IPS-15b (cell line): ENCODE measurements around the gene NKAIN4.
"Not testable (repeated sequence)": the region's sequence is repeated elsewhere in the genome, so short reads cannot be mapped to it uniquely, and the experiment has no call there.

Experiments used
- H3K27me3 ChIP-seq: one replicate; pipeline ENCODE4 v1.6.1; 2013; ENCODE audit warnings: low read length; ENCODE audit not compliant: control insufficient read depth, insufficient read depth
- H3K36me3 ChIP-seq: one replicate; pipeline ENCODE4 v1.6.1; 2013; ENCODE audit warnings: low read length; ENCODE audit not compliant: control insufficient read depth, insufficient read depth
- H3K4me1 ChIP-seq: one replicate; pipeline ENCODE4 v1.6.1; 2013; ENCODE audit warnings: mild to moderate bottlenecking, low read length; ENCODE audit not compliant: control insufficient read depth, insufficient read depth
- H3K4me3 ChIP-seq: one replicate; pipeline ENCODE4 v1.5.1; 2013; ENCODE audit warnings: low read depth, low read length
- H3K9ac ChIP-seq: one replicate; pipeline ENCODE4 v1.6.1; 2013; ENCODE audit warnings: low read depth, mild to moderate bottlenecking, low read length
- H3K9me3 ChIP-seq: one replicate; pipeline ENCODE4 v1.6.1; 2013; ENCODE audit warnings: mild to moderate bottlenecking, low read length; ENCODE audit not compliant: control insufficient read depth, insufficient read depth

Gene NKAIN4

GRCh38 chr20:63224412-63225081, 29.7 kb downstream of the NKAIN4 start:
- Histone ChIP-seq H3K9ac (no peak overlapping the region), H3K36me3 (no peaks in the 10 kb centered on the region), H3K4me3 (no peak overlapping the region), H3K27me3 (no peaks in the 10 kb centered on the region), H3K9me3 (no peaks in the 10 kb centered on the region), H3K4me1 (peaks cover under 1% of the 10 kb centered on the region)

- no peaks in the 10 kb centered on the region for H3K4me1 ChIP-seq
- H3K27me3 ChIP-seq = no peaks in the 10 kb centered on the region
- no peaks in the 10 kb centered on the region for H3K9me3 ChIP-seq
- H3K4me3 ChIP-seq = no peak overlapping the region
- H3K9ac ChIP-seq = no peak overlapping the region
- H3K36me3 ChIP-seq = no peaks in the 10 kb centered on the region
Measured at GRCh38 chr20:63223826-63224207, 30.4 kb downstream of the NKAIN4 start.

GRCh38 chr20:63223121-63223825, 31.0 kb downstream of the NKAIN4 start:
- no peaks in the 10 kb centered on the region for H3K4me1 ChIP-seq
- H3K36me3 ChIP-seq = no peaks in the 10 kb centered on the region
- no peak overlapping the region for H3K4me3 ChIP-seq
- H3K27me3 ChIP-seq = no peaks in the 10 kb centered on the region
- H3K9me3 ChIP-seq = no peaks in the 10 kb centered on the region
- H3K9ac ChIP-seq = no peak overlapping the region

GRCh38 chr20:63222541-63222940, 31.7 kb downstream of the NKAIN4 start:
- Histone ChIP-seq H3K9ac (no peak overlapping the region), H3K4me1 (no peaks in the 10 kb centered on the region), H3K4me3 (no peak overlapping the region), H3K27me3 (no peaks in the 10 kb centered on the region), H3K9me3 (no peaks in the 10 kb centered on the region), H3K36me3 (no peaks in the 10 kb centered on the region)

GRCh38 chr20:63221400-63222053, 32.7 kb downstream of the NKAIN4 start:
- H3K4me1 ChIP-seq, H3K27me3 ChIP-seq, H3K9me3 ChIP-seq, H3K9ac ChIP-seq, H3K36me3 ChIP-seq, H3K4me3 ChIP-seq: not testable (repeated sequence)

GRCh38 chr20:63220696-63221399, 33.4 kb downstream of the NKAIN4 start:
- no peak overlapping the region for H3K9ac ChIP-seq
- no peaks in the 10 kb centered on the region for H3K9me3 ChIP-seq
- H3K4me1 ChIP-seq = peaks cover 4% of the 10 kb centered on the region
- no peaks in the 10 kb centered on the region for H3K36me3 ChIP-seq
- H3K4me3 ChIP-seq = no peak overlapping the region
- H3K27me3 ChIP-seq = no peaks in the 10 kb centered on the region

- peaks cover 4% of the 10 kb centered on the region for H3K4me1 ChIP-seq
- H3K9ac ChIP-seq = no peak overlapping the region
- H3K36me3 ChIP-seq = no peaks in the 10 kb centered on the region
- no peak overlapping the region for H3K4me3 ChIP-seq
- H3K27me3 ChIP-seq = no peaks in the 10 kb centered on the region
- no peaks in the 10 kb centered on the region for H3K9me3 ChIP-seq
Measured at GRCh38 chr20:63219866-63220521, 34.3 kb downstream of the NKAIN4 start.

- no peaks in the 10 kb centered on the region for H3K9me3 ChIP-seq
- H3K9ac ChIP-seq = no peak overlapping the region
- no peaks in the 10 kb centered on the region for H3K36me3 ChIP-seq
- H3K4me3 ChIP-seq = no peak overlapping the region
- no peaks in the 10 kb centered on the region for H3K27me3 ChIP-seq
- peaks cover 7% of the 10 kb centered on the region for H3K4me1 ChIP-seq
Measured at GRCh38 chr20:63219447-63219821, 34.8 kb downstream of the NKAIN4 start.

GRCh38 chr20:63218701-63219446, 35.4 kb downstream of the NKAIN4 start:
- Histone ChIP-seq H3K27me3 (no peaks in the 10 kb centered on the region), H3K4me3 (no peak overlapping the region), H3K9ac (no peak overlapping the region), H3K4me1 (peaks cover 7% of the 10 kb centered on the region), H3K36me3 (no peaks in the 10 kb centered on the region), H3K9me3 (no peaks in the 10 kb centered on the region)

- no peaks in the 10 kb centered on the region for H3K27me3 ChIP-seq
- peaks cover 10% of the 10 kb centered on the region for H3K4me1 ChIP-seq
- no peak overlapping the region for H3K4me3 ChIP-seq
- H3K9ac ChIP-seq = no peak overlapping the region
- H3K36me3 ChIP-seq = peaks cover 10% of the 10 kb centered on the region
- no peaks in the 10 kb centered on the region for H3K9me3 ChIP-seq
Measured at GRCh38 chr20:63217706-63218105, 36.6 kb downstream of the NKAIN4 start.
